Stomach (tissue), 9 donors: Measurements from ENCODE around the gene IL12RB2. TPM values are rescaled to one million over a fixed set of nuclear protein-coding genes. Genes with fewer than 3 reads are reported as not detected.

ENCODE experiments used
- DNase-seq, 2 donors: peaks; one replicate each; pipeline versions ENCODE4 v3.0.0 to v3.0.0-alpha.2; 2013 to 2019
- H3K27ac ChIP-seq, 5 donors: fragments of 200-600 bp in 4 of 5; sonication (generic) in 4 of 5; one replicate each; pipeline ENCODE4 v1.5.1; 2013 to 2019; ENCODE audit warnings: mild to moderate bottlenecking in 1 of 5, moderate library complexity in 1 of 5
- H3K27me3 ChIP-seq, 3 donors: fragments of 200-600 bp; sonication (generic); one replicate each; pipeline ENCODE4 v1.5.1; 2017 to 2019; ENCODE audit warnings: mixed run types in 1 of 3
- H3K36me3 ChIP-seq, 4 donors: fragments of 200-600 bp; sonication (generic); 1 replicate in 3 of 4; 2 replicates in 1 of 4; pipeline ENCODE4 v1.5.1; 2016 to 2019
- H3K4me1 ChIP-seq, 4 donors: fragments of 200-600 bp; sonication (generic); one replicate each; pipeline ENCODE4 v1.5.1; 2016 to 2019
- H3K4me3 ChIP-seq, 4 donors: fragments of 200-600 bp; sonication (generic) in 3 of 4; one replicate each; pipeline ENCODE4 v1.5.1; 2016 to 2019; ENCODE audit warnings: mild to moderate bottlenecking in 1 of 4
- H3K9me3 ChIP-seq, 4 donors: fragments of 200-600 bp; sonication (generic); one replicate each; pipeline ENCODE4 v1.5.1; 2016 to 2019
- EP300 ChIP-seq: sonication (generic); formaldehyde crosslinking; IDR thresholded peaks from one replicate; pipeline ENCODE4 v1.6.1; 2017; ENCODE audit warnings: antibody characterized with exemption
- POLR2A ChIP-seq, 4 donors: fragments of 450-650 bp; IDR thresholded peaks; one replicate each; pipeline ENCODE4 v1.6.1; 2016; ENCODE audit warnings: antibody characterized with exemption in 4 of 4, control low read depth in 2 of 4, mild to moderate bottlenecking in 1 of 4, moderate library complexity in 1 of 4
- POLR2AphosphoS5 ChIP-seq, 3 donors: sonication (generic); formaldehyde crosslinking; IDR thresholded peaks; one replicate each; pipeline ENCODE4 v1.6.1; 2016; ENCODE audit warnings: antibody characterized with exemption in 3 of 3
- WGBS, 5 donors: extraction: QIAGEN DNeasy Blood & Tissue Kit in 3 of 5; methylation state at CpG; one replicate each; pipeline versions ENCODE4 v1.1.5 to v1.1.7; 2013 to 2018; 5-methylcytosine and 5-hydroxymethylcytosine counted together
- intact Hi-C: fragments of 100-400 bp; cut with DNase I; formaldehyde crosslinking; loops from one replicate; pipeline ENCODE4 v1.15.1; 2023; ENCODE audit warnings: low total_unique reads
- polyA plus RNA-seq, 3 donors: library from polyadenylated mRNA; stranded (reverse); fragments of 200-250 nt; gene quantifications; one replicate each; pipeline ENCODE4 v1.2.3, GENCODE V29; 2013
- total RNA-seq, 5 donors: library from RNA; depleted of rRNA; stranded (reverse); fragments of >200 nt; gene quantifications; one replicate each; pipeline versions ENCODE4 v1.1.0 to v1.2.3, GENCODE V29; 2014 to 2016
- TF ChIP-seq, protein P1 (sequence below), 7 experiments: fragments of 450-650 bp in 4 of 7; fragments of 200-600 bp in 3 of 7; sonication (generic) in 3 of 7; IDR thresholded peaks; one replicate each; pipeline ENCODE4 v1.5.1; 2016 to 2019; ENCODE audit warnings: antibody characterized with exemption in 7 of 7, control low read depth in 2 of 7, mild to moderate bottlenecking in 1 of 7
- donor health status: healthy with polysubstance abuse.
- donor health status: Bipolar disorder and iron deficiency.
- donor health status: healthy.

IL12RB2 gene
- total and polyA plus RNA-seq, 8 donors, result 0.06 to 1.2 (median 0.29) TPM; not detected in 3

DNA sequence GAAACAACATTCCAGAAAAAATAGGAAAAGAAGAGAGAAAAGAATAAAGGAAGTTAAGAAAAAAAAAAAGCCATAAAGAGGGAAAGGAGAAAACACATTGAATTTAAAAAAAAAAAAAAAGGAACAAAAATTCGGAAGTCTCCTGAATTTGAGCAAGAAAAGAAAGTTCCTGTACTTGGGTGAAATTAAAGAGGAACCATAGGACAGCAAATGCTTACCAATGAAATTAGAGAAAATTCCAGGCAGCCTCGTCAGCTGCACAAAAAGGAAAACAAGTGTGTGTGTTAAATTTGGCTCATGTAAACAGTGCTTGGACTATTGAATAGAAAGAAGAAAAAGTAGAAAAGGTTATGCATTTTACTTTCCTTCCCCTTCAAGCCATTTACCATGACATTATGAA is 4.9 kb downstream of the IL12RB2 start:
- no peaks in the 10 kb centered on the region for H3K9me3 ChIP-seq
- H3K4me1 ChIP-seq, result peaks cover 5 to 7% (median 6%) of the 10 kb centered on the region in 4 donors
- no peak overlapping the region for H3K27ac ChIP-seq
- intact Hi-C loops, result no loop called here
- no peak overlapping the region for H3K4me3 ChIP-seq
- no peaks in the 10 kb centered on the region for H3K36me3 ChIP-seq
- no peak for DNase-seq
- TF ChIP-seq POLR2A (IDR thresholded peaks at IDR 0.05) (no peak), POLR2AphosphoS5 (IDR thresholded peaks at IDR 0.05) (no peak), EP300 (no peak)
- TF ChIP-seq, protein P1, sequence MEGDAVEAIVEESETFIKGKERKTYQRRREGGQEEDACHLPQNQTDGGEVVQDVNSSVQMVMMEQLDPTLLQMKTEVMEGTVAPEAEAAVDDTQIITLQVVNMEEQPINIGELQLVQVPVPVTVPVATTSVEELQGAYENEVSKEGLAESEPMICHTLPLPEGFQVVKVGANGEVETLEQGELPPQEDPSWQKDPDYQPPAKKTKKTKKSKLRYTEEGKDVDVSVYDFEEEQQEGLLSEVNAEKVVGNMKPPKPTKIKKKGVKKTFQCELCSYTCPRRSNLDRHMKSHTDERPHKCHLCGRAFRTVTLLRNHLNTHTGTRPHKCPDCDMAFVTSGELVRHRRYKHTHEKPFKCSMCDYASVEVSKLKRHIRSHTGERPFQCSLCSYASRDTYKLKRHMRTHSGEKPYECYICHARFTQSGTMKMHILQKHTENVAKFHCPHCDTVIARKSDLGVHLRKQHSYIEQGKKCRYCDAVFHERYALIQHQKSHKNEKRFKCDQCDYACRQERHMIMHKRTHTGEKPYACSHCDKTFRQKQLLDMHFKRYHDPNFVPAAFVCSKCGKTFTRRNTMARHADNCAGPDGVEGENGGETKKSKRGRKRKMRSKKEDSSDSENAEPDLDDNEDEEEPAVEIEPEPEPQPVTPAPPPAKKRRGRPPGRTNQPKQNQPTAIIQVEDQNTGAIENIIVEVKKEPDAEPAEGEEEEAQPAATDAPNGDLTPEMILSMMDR (IDR thresholded peaks at IDR 0.05), result no peak
- H3K27me3 ChIP-seq, result peaks cover 0 to 11% (median 10%) of the 10 kb centered on the region in 3 donors
- WGBS, 5 donors, result 57 to 82% (median 74%) methylated on average over 2 of the region's 2 CpGs

DNA sequence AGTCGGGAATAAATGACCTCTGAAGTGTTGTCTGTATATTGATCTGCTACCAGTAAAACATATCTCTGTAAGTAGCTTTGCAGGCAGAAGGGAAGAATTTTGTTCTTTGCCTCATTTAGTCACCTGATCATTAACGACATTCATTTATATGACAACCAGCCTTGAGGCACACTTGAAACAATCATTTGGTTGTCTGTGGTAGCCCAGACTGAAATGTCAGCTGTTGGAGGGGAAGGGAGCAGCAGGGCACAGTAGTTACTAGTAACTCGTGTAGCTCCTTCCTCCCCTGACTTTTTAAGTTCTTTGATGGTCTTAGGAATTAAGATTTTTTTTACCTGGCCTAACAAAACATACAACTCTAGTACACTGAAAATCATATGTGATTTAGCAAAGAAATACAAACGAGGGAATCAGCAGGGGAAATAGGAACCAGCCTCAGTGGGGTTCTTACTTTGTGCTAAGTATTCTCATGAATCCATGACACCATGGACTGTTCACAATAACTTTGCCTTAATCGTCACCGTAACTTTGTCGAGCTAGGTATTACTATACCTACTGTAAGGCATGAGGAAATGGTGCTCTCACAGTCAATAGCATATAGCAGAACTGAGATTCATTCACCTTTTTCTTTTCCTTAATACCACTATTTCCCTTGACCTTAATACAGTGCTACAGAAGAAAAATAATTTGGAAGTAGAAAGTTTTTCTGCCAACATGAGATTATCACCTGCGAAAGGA is 6.4 kb downstream of the IL12RB2 start:
- intact Hi-C loops, result no loop called here
- Histone ChIP-seq H3K9me3 (no peaks in the 10 kb centered on the region), H3K27ac (no peak overlapping the region), H3K36me3 (no peaks in the 10 kb centered on the region), H3K4me3 (no peak overlapping the region), H3K4me1 (no peaks in the 10 kb centered on the region), H3K27me3 (no peaks in the 10 kb centered on the region)
- no peak for TF ChIP-seq POLR2AphosphoS5 (IDR thresholded peaks at IDR 0.05)
- TF ChIP-seq EP300, result no peak
- TF ChIP-seq, protein P1 (IDR thresholded peaks at IDR 0.05), result no peak
- TF ChIP-seq POLR2A (IDR thresholded peaks at IDR 0.05), result no peak
- 73 to 85% (median 82%) methylated on average over 8 of the region's 8 CpGs for WGBS, 5 donors
- DNase-seq, result peak in 1 of 2 donors; percentile 10

DNA sequence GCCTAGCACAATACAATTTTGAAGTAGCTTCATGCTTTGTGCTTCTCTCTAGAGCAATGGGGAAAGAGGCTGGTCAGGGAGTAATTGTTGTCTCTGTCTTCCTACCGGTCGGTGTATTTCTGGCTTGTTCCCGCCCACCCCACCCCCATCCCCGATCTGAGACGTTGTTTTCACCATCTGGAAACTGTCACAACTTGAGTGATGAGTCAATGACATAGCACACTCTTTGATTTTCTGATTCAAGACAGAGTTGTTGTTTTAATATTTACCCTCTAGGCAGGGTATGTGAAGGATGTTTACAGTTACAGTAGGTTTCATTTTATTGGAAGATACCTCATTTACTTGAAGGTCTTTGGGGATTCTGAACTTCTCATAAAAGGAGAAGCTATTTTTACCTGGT is 7.0 kb downstream of the IL12RB2 start:
- no peak overlapping the region for H3K4me3 ChIP-seq
- intact Hi-C loops, result no loop called here
- peak in 1 of 2 donors; percentile 12 for DNase-seq
- WGBS, 5 donors, result 19 to 30% (median 24%) methylated on average over 5 of the region's 5 CpGs
- no peaks in the 10 kb centered on the region for H3K9me3 ChIP-seq
- H3K36me3 ChIP-seq, result no peaks in the 10 kb centered on the region
- no peaks in the 10 kb centered on the region for H3K27me3 ChIP-seq
- no peaks in the 10 kb centered on the region for H3K4me1 ChIP-seq
- no peak overlapping the region for H3K27ac ChIP-seq
- TF ChIP-seq, protein P1 (IDR thresholded peaks at IDR 0.05), result no peak
- TF ChIP-seq POLR2AphosphoS5 (IDR thresholded peaks at IDR 0.05) (no peak), POLR2A (IDR thresholded peaks at IDR 0.05) (no peak), EP300 (no peak)

DNA sequence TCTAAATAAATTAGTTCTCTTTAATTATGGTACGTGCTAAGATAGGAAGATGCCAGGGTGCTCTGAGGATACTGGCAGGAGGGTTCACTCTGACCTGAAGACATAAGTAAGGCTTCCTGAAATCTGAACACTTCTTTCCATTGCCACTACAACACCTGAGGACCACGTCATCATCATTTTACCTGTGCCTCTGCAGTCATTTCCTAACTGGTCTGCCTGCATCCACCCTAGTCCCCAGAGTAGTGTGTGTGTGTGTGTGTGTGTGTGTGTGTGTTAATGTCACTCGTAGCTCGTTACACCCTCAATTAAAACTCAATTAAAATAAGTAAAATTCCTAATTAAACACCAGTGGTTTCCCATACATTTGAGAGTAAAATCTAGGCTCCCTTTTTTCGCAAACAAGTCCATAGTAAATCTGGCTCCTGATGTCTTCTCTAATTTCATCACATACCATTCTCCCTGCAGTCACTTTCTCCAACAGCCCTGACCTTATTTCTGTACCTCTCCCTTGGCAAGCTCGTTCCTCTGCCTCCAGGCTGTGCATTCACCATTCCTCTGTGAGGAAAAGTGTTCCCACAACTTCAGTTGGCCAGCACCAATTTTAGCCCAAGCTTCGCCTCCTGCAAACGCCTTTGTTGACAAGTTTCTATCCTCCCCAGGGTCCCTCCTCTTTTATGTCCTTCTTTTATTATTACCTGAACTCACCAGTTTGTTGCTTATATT is 8.7 kb downstream of the IL12RB2 start:
- Histone ChIP-seq H3K4me3 (no peak overlapping the region), H3K36me3 (no peaks in the 10 kb centered on the region), H3K27ac (no peak overlapping the region), H3K27me3 (no peaks in the 10 kb centered on the region), H3K9me3 (no peaks in the 10 kb centered on the region), H3K4me1 (no peaks in the 10 kb centered on the region)
- WGBS, 5 donors, result 71 to 88% (median 83%) methylated on average over 8 of the region's 8 CpGs
- intact Hi-C loops, result no loop called here
- no peak for TF ChIP-seq EP300
- TF ChIP-seq POLR2A (IDR thresholded peaks at IDR 0.05), result no peak
- TF ChIP-seq, protein P1 (IDR thresholded peaks at IDR 0.05), result no peak
- TF ChIP-seq POLR2AphosphoS5 (IDR thresholded peaks at IDR 0.05), result no peak
- DNase-seq, result no peak
